GM23248 (cell line): ENCODE data around the gene TENT4A.

Experiments
- EZH2 ChIP-seq: fragments of 200-600 bp; sonication (generic); IDR thresholded peaks from 2 replicates; pipeline ENCODE4 v1.6.1; 2018; ENCODE audit warnings: antibody characterized with exemption, mild to moderate bottlenecking; ENCODE audit not compliant: insufficient read depth, poor library complexity, severe bottlenecking
- EZH2phosphoT487 ChIP-seq: fragments of 200-600 bp; sonication (generic); IDR thresholded peaks from 2 replicates; pipeline ENCODE4 v1.6.1; 2018; ENCODE audit warnings: antibody characterized with exemption, moderate library complexity, mild to moderate bottlenecking, low read depth; ENCODE audit not compliant: insufficient read depth

- TF ChIP-seq EZH2, result no peak
- no peak for TF ChIP-seq EZH2phosphoT487
Observed at GRCh38 chr5:6763191-6763590, 50.0 kb downstream of the TENT4A start.
